Endothelial cell of hepatic sinusoid (primary cell): Measurements from ENCODE around the gene LYSMD3.
"Not testable (repeated sequence)": the region's sequence is repeated elsewhere in the genome, so short reads cannot be mapped to it uniquely, and the experiment has no call there.

Experiments used
- in situ Hi-C: cut with HindIII; loops from 2 replicates; pipeline ENCODE4 v1.10.0; 2017; ENCODE audit warnings: low sequenced_read_pairs

LYSMD3 gene

GRCh38 chr5:90529194-90529938 is at the start of gene LYSMD3:
Gene LYSMD3 (minus strand): TSS chr5:90529584. CDS start chr5:90525289, 4,295 bp downstream.
- in situ Hi-C loops = no loop called here

- in situ Hi-C loops = not testable (repeated sequence)
Measured at GRCh38 chr5:90576566-90576965, 47.2 kb upstream of the LYSMD3 start.

GRCh38 chr5:90575712-90576111 is 46.3 kb upstream of the LYSMD3 start:
- in situ Hi-C loops = no loop called here

- in situ Hi-C loops = no loop called here
Measured at GRCh38 chr5:90571147-90571773, 41.9 kb upstream of the LYSMD3 start.

GRCh38 chr5:90570034-90570433 is 40.6 kb upstream of the LYSMD3 start:
- in situ Hi-C loops = no loop called here

GRCh38 chr5:90569084-90569483 is 39.7 kb upstream of the LYSMD3 start:
- in situ Hi-C loops = no loop called here

GRCh38 chr5:90565491-90565890 is 36.1 kb upstream of the LYSMD3 start:
- in situ Hi-C loops = no loop called here

GRCh38 chr5:90563108-90563507 is 33.7 kb upstream of the LYSMD3 start:
- in situ Hi-C loops = no loop called here

- in situ Hi-C loops = no loop called here
Measured at GRCh38 chr5:90562341-90562740, 33.0 kb upstream of the LYSMD3 start.

- in situ Hi-C loops = no loop called here
Measured at GRCh38 chr5:90561766-90562165, 32.4 kb upstream of the LYSMD3 start.

- in situ Hi-C loops = no loop called here
Measured at GRCh38 chr5:90560771-90561170, 31.4 kb upstream of the LYSMD3 start.

GRCh38 chr5:90558344-90559192 is 29.2 kb upstream of the LYSMD3 start, which contains the start of gene ADGRV1:
Gene ADGRV1 (plus strand): TSS chr5:90558797. CDS start chr5:90558896, 99 bp downstream.
- in situ Hi-C loops = no loop called here

GRCh38 chr5:90557871-90558270 is 28.5 kb upstream of the LYSMD3 start:
- in situ Hi-C loops = no loop called here

GRCh38 chr5:90557391-90557790 is 28.0 kb upstream of the LYSMD3 start:
- in situ Hi-C loops = no loop called here

- in situ Hi-C loops = no loop called here
Measured at GRCh38 chr5:90555666-90556065, 26.3 kb upstream of the LYSMD3 start.

GRCh38 chr5:90554358-90555006 is 25.1 kb upstream of the LYSMD3 start:
- in situ Hi-C loops = no loop called here

GRCh38 chr5:90553711-90554110 is 24.3 kb upstream of the LYSMD3 start:
- in situ Hi-C loops = no loop called here

GRCh38 chr5:90551376-90551775 is 22.0 kb upstream of the LYSMD3 start:
- in situ Hi-C loops = no loop called here

GRCh38 chr5:90550963-90551362 is 21.6 kb upstream of the LYSMD3 start:
- in situ Hi-C loops = no loop called here

GRCh38 chr5:90549729-90550275 is 20.4 kb upstream of the LYSMD3 start:
- in situ Hi-C loops = no loop called here

- in situ Hi-C loops = no loop called here
Measured at GRCh38 chr5:90549223-90549622, 19.8 kb upstream of the LYSMD3 start.
